ENCODE results near the gene VAT1L.

VAT1L gene

GRCh38 chr16:77784441-77785372, 3.7 kb upstream of the VAT1L start:
- no peak for ATAC-seq

DNA sequence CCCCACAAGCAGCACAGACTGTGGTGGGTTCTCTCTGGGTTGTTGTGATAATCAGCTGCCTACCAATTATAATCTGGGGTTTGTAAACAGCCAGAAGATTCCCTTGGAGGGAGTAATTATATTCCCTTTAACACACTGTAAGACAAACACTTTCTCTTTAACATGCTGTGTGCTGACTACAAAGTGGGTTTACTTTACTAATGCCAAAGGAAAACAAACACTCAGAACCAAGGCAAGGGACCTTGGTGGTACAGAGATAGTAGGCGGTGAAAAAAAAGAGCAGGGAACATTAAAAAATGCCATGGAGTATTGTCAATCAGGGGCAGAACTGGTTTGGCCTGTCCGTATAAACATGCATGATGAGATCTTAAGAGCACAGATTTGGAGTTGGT, 3.0 kb upstream of the VAT1L start:
- no peak for ATAC-seq

- no peak for ATAC-seq
Measured at GRCh38 chr16:77786186-77786847, 2.0 kb upstream of the VAT1L start.

DNA sequence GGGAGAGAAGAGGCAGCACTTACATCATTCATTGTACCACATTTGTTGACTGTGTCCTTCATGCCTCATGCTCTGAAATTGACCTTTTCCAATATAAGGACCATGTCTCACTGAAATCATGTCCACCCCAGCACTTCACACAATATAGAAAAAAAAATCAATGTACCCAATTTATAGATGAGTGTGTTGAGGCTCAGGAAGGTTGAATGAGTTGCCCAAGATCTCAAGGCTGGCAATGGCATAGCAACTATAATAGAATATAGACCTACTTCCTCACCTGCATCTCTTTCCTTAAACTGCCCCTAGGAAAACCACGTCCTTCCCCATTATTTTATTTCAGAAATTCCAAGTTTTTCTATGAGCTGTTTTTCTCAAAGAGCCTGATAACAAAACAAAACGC, 912 bp upstream of the VAT1L start:
- no peak for ATAC-seq

DNA sequence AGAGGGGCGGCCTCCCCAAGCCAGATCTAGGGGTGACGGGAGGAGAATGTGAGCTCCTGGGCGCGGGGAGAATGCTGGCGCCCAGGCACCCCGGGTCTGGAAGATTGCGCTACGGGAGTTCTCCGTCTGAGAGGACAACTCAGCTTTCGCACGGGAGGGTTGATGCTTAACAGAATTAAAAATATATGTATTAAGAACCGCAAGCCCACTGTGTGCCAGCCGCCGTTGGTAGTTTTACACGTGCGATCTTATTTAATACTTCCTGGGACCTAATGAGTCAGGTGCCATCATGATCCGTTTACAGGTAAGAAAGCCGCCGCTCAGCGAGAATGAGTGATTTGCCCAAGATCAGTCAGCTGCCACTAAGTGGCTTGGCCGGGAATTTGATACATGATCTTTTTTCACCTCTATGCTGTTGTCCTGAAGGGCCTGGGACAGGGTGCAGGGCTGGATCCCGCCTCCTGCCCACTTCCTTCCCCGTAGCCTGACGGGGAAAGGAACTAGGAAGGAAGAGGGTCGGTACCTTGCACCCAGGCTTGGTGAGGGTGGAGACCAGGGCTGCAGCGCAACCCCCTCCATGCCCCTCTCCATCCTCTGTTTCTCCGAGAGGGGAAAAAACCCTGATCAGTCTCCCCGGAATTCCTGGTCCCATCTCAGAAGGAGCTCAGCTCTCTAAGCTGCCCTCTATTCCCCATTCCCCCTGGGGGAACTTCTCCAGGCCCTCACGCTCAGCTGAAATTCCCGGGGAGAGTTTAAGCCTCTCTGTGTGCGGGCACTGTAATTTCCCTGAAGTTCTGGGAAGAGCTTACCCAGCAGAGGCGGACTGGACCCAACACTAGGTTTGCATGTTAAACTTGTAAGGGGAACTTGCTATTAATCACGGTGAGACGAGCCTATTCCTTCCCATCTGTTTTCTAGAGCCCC, 983 bp downstream of the VAT1L start:
- no peak for ATAC-seq

DNA sequence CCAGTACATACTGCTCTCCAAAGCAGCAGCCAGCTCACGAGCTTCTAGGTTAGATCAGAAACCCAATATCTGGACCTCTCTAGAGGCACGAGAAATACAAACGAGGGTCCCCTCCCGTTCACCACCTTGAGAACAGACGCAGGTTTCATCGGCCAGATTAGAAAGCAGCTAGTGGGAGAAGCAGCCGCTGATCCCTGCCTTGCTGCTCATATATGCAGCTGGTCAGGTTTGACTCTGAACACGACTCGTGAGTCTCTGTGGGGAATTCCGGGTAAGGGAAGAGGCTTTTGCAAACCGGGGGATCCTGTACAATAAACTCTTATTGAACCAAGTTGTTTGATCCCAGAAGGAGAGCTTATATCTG, 1.6 kb downstream of the VAT1L start:
- ATAC-seq, result no peak

- ATAC-seq, result no peak
Measured at GRCh38 chr16:77790912-77791311, 2.5 kb downstream of the VAT1L start.

GRCh38 chr16:77793417-77793816, 5.1 kb downstream of the VAT1L start:
- ATAC-seq, result no peak

- ATAC-seq, result no peak
Measured at GRCh38 chr16:77794586-77794985, 6.2 kb downstream of the VAT1L start.

DNA sequence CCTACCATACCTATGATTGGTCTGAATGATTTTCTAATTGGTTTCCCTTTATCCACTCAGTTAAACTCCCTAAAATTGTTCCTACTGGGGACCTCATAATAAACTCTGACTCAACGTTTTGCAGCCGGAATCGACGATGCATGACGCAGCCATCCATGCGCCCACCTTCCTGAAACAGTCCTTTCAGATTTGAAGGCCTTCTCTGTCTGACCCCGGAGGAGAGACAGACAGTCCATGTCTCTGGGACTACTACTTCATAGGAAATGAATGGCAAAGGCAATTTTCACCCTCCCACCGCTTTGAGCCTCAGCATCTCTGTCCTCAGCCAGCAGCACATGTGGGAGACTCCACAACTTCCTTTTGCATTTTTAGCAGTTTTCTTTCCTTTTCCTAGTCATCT, 13.5 kb downstream of the VAT1L start:
- no peak for ATAC-seq

- no peak for ATAC-seq
Measured at GRCh38 chr16:77805398-77805797, 17.0 kb downstream of the VAT1L start.

DNA sequence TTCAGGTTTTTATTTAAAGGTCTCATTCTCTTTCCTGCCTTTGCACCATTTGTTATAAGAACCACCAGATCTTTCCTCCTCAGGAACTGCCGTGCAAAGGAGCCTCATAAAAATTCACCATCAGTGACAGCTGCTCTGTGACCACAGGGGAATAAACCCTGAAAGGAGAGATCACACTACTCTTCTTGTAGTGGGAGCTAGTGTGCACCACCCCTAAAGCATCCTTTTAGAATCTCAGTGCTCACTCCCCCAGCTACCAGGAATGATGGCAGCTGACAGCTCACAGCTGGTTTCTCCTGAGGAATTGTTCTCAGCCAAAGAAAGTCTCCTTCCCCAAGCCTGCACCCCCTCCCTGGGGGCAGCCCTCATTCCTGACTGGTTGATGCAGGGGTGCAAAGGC, 18.7 kb downstream of the VAT1L start:
- ATAC-seq, result no peak

DNA sequence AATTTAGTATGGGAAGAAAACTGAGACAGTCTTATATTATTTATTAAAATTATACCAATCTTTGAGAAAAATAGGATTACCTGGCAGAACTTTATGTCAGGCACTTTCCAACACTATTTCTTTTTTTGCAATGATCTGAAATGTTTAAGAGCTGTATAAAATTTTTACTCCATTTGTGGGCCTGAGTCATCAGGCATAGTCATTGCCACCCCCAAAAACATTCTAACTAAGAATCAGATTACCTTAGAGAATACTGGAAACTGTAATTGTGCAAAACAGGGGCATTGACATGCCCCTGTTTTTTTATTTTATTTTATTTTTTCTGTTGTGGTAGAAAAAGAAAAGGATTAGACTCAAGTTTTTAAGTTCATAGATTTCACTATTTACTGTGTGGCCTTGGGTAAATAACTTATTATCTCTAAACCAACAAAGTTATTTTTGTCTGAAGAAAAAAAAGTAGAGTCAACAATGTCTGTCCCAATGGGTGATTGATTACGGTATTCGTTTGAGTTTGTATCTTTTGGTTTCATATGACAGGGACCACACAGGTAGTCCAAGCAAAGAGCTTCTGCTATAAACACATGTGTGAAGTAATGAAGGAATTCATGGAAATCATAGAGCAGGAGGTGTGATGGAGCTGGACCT, 24.6 kb downstream of the VAT1L start:
- no peak for ATAC-seq

- ATAC-seq, result no peak
Measured at GRCh38 chr16:77816293-77816692, 27.9 kb downstream of the VAT1L start.

- no peak for ATAC-seq
Measured at GRCh38 chr16:77820340-77820739, 32.0 kb downstream of the VAT1L start.

DNA sequence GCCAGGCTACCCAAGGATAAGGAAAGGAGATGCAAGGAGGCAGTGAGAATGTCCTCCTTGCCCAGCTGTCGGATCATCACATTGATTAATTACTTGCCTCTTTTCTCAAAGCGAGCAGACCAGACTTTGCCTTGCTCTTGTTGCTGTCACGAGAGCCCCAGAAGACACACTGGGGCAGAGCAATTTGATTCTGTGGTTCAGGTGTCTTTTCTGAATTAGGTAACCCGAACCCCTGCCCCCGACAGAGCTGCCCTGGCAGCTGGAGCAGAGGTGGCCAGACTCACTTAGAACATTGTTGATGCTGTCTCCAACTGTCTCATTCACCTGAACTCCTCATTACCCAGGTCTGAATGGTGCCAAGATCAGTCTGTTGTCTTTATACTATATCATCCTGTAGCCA, 34.3 kb downstream of the VAT1L start:
- no peak for ATAC-seq

DNA sequence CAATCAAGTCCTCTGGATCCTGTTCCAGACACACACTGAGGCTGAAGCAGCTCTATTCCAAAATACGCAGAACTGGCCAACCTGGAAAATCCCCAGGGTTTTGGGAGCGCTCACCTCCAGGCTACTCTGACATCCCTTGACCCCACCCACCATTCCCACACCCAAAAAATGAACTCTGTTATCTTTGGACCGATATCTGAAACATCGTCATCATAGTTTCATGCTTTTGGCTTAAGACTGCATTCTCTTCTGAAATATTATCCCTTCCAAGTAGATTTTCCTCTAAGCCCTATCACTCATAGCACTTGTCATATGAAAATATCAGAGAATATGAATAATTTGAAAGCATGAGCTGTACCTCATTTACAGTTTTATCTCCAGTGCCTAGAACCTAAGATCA, 34.7 kb downstream of the VAT1L start:
- ATAC-seq, result no peak

GRCh38 chr16:77825196-77825595, 36.8 kb downstream of the VAT1L start:
- no peak for ATAC-seq

GRCh38 chr16:77827032-77827431, 38.7 kb downstream of the VAT1L start:
- no peak for ATAC-seq

- ATAC-seq, result no peak
Measured at GRCh38 chr16:77833921-77834634, 45.7 kb downstream of the VAT1L start.

GRCh38 chr16:77834635-77835540, 46.5 kb downstream of the VAT1L start:
- no peak for ATAC-seq

Measured in activated CD4-positive, CD25-positive, alpha-beta regulatory T cell treated with anti-CD3 and anti-CD28 coated beads, Interleukin-2, amount 50 U/mL, for 24 hours (primary cell).